Measurements from ENCODE around the gene NRXN3. TPM values are rescaled to one million over a fixed set of nuclear protein-coding genes. Genes with fewer than 3 reads are reported as not detected.

Gene NRXN3
- total RNA-seq, 1 donor = 2.5 TPM

- Histone ChIP-seq H2AFZ (ENCODE audit: low read length) (no peak overlapping the region), H3K36me3 (ENCODE audit: insufficient read depth, low read length) (no peaks in the 10 kb centered on the region), H3K9me3 (ENCODE audit: low read depth, low read length) (no peaks in the 10 kb centered on the region), H3K4me3 (ENCODE audit: insufficient read depth, low read length) (no peak overlapping the region), H3K4me1 (ENCODE audit: insufficient read depth, low read length) (peaks cover 10% of the 10 kb centered on the region), H3K27ac (ENCODE audit: low read depth, low read length) (no peak overlapping the region), H3K4me2 (ENCODE audit: insufficient read depth, low read length) (no peak overlapping the region), H4K20me1 (ENCODE audit: insufficient read depth, low read length) (no peaks in the 10 kb centered on the region), H3K27me3 (ENCODE audit: insufficient read depth, low read length) (no peaks in the 10 kb centered on the region), H3K79me2 (ENCODE audit: insufficient read depth, low read length) (no peaks in the 10 kb centered on the region)
- no peak for DNase-seq (ENCODE audit: insufficient read length, low spot score, missing footprints)
- TF ChIP-seq CTCF (IDR thresholded peaks at IDR 0.05; ENCODE audit: extremely low read depth, low read depth, low read length) = no peak
Measured at GRCh38 chr14:79836577-79836976, 1666.4 kb downstream of the NRXN3 start.

- no peak for TF ChIP-seq CTCF (IDR thresholded peaks at IDR 0.05; ENCODE audit: extremely low read depth, low read depth, low read length)
- Histone ChIP-seq H3K4me1 (ENCODE audit: insufficient read depth, low read length) (peaks cover 13% of the 10 kb centered on the region), H4K20me1 (ENCODE audit: insufficient read depth, low read length) (no peaks in the 10 kb centered on the region), H3K79me2 (ENCODE audit: insufficient read depth, low read length) (no peaks in the 10 kb centered on the region), H3K27me3 (ENCODE audit: insufficient read depth, low read length) (no peaks in the 10 kb centered on the region), H3K9me3 (ENCODE audit: low read depth, low read length) (no peaks in the 10 kb centered on the region), H3K4me3 (ENCODE audit: insufficient read depth, low read length) (no peak overlapping the region), H3K4me2 (ENCODE audit: insufficient read depth, low read length) (no peak overlapping the region), H3K27ac (ENCODE audit: low read depth, low read length) (no peak overlapping the region), H2AFZ (ENCODE audit: low read length) (no peak overlapping the region), H3K36me3 (ENCODE audit: insufficient read depth, low read length) (no peaks in the 10 kb centered on the region)
- DNase-seq (ENCODE audit: insufficient read length, low spot score, missing footprints) = no peak
Measured at GRCh38 chr14:79837699-79838098, 1667.5 kb downstream of the NRXN3 start.

- no peak overlapping the region for H3K27ac ChIP-seq (ENCODE audit: low read depth, low read length)
- H3K9me3 ChIP-seq (ENCODE audit: low read depth, low read length) = no peaks in the 10 kb centered on the region
- H3K4me1 ChIP-seq (ENCODE audit: insufficient read depth, low read length) = peaks cover 13% of the 10 kb centered on the region
- H4K20me1 ChIP-seq (ENCODE audit: insufficient read depth, low read length) = no peaks in the 10 kb centered on the region
- no peak for DNase-seq (ENCODE audit: insufficient read length, low spot score, missing footprints)
- no peaks in the 10 kb centered on the region for H3K36me3 ChIP-seq (ENCODE audit: insufficient read depth, low read length)
- H2AFZ ChIP-seq (ENCODE audit: low read length) = no peak overlapping the region
- no peak overlapping the region for H3K4me2 ChIP-seq (ENCODE audit: insufficient read depth, low read length)
- no peak overlapping the region for H3K4me3 ChIP-seq (ENCODE audit: insufficient read depth, low read length)
- no peak for TF ChIP-seq CTCF (IDR thresholded peaks at IDR 0.05; ENCODE audit: extremely low read depth, low read depth, low read length)
- no peaks in the 10 kb centered on the region for H3K79me2 ChIP-seq (ENCODE audit: insufficient read depth, low read length)
- H3K27me3 ChIP-seq (ENCODE audit: insufficient read depth, low read length) = no peaks in the 10 kb centered on the region
Measured at GRCh38 chr14:79840103-79840502, 1669.9 kb downstream of the NRXN3 start.

- Histone ChIP-seq H3K9me3 (ENCODE audit: low read depth, low read length) (no peaks in the 10 kb centered on the region), H3K79me2 (ENCODE audit: insufficient read depth, low read length) (no peaks in the 10 kb centered on the region), H4K20me1 (ENCODE audit: insufficient read depth, low read length) (no peaks in the 10 kb centered on the region), H3K27ac (ENCODE audit: low read depth, low read length) (no peak overlapping the region), H3K4me2 (ENCODE audit: insufficient read depth, low read length) (no peak overlapping the region), H3K27me3 (ENCODE audit: insufficient read depth, low read length) (no peaks in the 10 kb centered on the region), H3K4me1 (ENCODE audit: insufficient read depth, low read length) (peaks cover 13% of the 10 kb centered on the region), H3K4me3 (ENCODE audit: insufficient read depth, low read length) (no peak overlapping the region), H2AFZ (ENCODE audit: low read length) (no peak overlapping the region), H3K36me3 (ENCODE audit: insufficient read depth, low read length) (no peaks in the 10 kb centered on the region)
- TF ChIP-seq CTCF (IDR thresholded peaks at IDR 0.05; ENCODE audit: extremely low read depth, low read depth, low read length) = no peak
- DNase-seq (ENCODE audit: insufficient read length, low spot score, missing footprints) = no peak
Measured at GRCh38 chr14:79840831-79841230, 1670.7 kb downstream of the NRXN3 start.

All from osteoblast (primary cell).